Measurements from ENCODE around the gene CBX8. TPM values are rescaled to one million over a fixed set of nuclear protein-coding genes. Genes with fewer than 3 reads are reported as not detected.

Gene CBX8
- total and polyA plus RNA-seq, 2 donors from 2014 or later, result 3.5 to 6.2 TPM

GRCh38 chr17:79844869-79845600 is 48.2 kb upstream of the CBX8 start:
- H3K9ac ChIP-seq (ENCODE audit: low read length in 3 of 3), result peak overlapping the region in 1 of 3 donors; percentile 34
- no peaks in the 10 kb centered on the region for H3K9me3 ChIP-seq (ENCODE audit: control insufficient read depth in 2 of 3, insufficient read depth in 1 of 3, low read length in 3 of 3)
- intact Hi-C loops (cut with DNase I), result no loop called here
- peak overlapping the region in 1 of 3 donors; percentile 63 for H3K4me3 ChIP-seq (ENCODE audit: low read length in 3 of 3)
- no peaks in the 10 kb centered on the region for H3K36me3 ChIP-seq (ENCODE audit: control insufficient read depth in 2 of 3, insufficient read depth in 3 of 3, low read length in 3 of 3)
- peaks cover 9% of the 10 kb centered on the region for H3K27me3 ChIP-seq (ENCODE audit: control insufficient read depth, insufficient read depth, low read length)
- peak; percentile 50 for TF ChIP-seq CTCF (IDR thresholded peaks at IDR 0.05; ENCODE audit: borderline replicate concordance, extremely low read depth, insufficient read depth)
- FAIRE-seq (no peak), DNase-seq (peak in 4 of 5 donors; percentile 53 to 85 (median 72))
- H3K4me1 ChIP-seq (ENCODE audit: control insufficient read depth in 2 of 3, insufficient read depth in 2 of 3, low read depth in 1 of 3, low read length in 3 of 3), result peaks cover 0 to 11% (median 0%) of the 10 kb centered on the region in 3 donors
- H3K27ac ChIP-seq (ENCODE audit: low read depth in 2 of 2, low read length in 2 of 2), result peak overlapping the region; percentile 22 to 48

GRCh38 chr17:79843816-79844800 is 47.2 kb upstream of the CBX8 start:
- Histone ChIP-seq H3K27ac (ENCODE audit: low read depth in 2 of 2, low read length in 2 of 2) (peak overlapping the region in 1 of 2 donors; percentile 63), H3K36me3 (ENCODE audit: control insufficient read depth in 2 of 3, insufficient read depth in 3 of 3, low read length in 3 of 3) (no peaks in the 10 kb centered on the region), H3K27me3 (ENCODE audit: control insufficient read depth, insufficient read depth, low read length) (peaks cover 12% of the 10 kb centered on the region), H3K4me1 (ENCODE audit: control insufficient read depth in 2 of 3, insufficient read depth in 2 of 3, low read depth in 1 of 3, low read length in 3 of 3) (peaks cover 0 to 16% (median 0%) of the 10 kb centered on the region in 3 donors), H3K9ac (ENCODE audit: low read length in 3 of 3) (peak overlapping the region in 2 of 3 donors; percentile 48 to 55), H3K9me3 (ENCODE audit: control insufficient read depth in 2 of 3, insufficient read depth in 1 of 3, low read length in 3 of 3) (no peaks in the 10 kb centered on the region), H3K4me3 (ENCODE audit: low read length in 3 of 3) (peak overlapping the region in 2 of 3 donors; percentile 45 to 63)
- FAIRE-seq (no peak), DNase-seq (peak; percentile 67 to 91 (median 87))
- intact Hi-C loops (cut with DNase I), result no loop called here
- TF ChIP-seq CTCF (IDR thresholded peaks at IDR 0.05; ENCODE audit: borderline replicate concordance, extremely low read depth, insufficient read depth), result peak; percentile 3

- no peak overlapping the region for H3K27ac ChIP-seq (ENCODE audit: low read depth in 2 of 2, low read length in 2 of 2)
- FAIRE-seq, result no peak
- H3K9me3 ChIP-seq (ENCODE audit: control insufficient read depth in 2 of 3, insufficient read depth in 1 of 3, low read length in 3 of 3), result no peaks in the 10 kb centered on the region
- H3K27me3 ChIP-seq (ENCODE audit: control insufficient read depth, insufficient read depth, low read length), result peaks cover 12% of the 10 kb centered on the region
- DNase-seq, result peak in 1 of 5 donors; percentile 31
- H3K4me1 ChIP-seq (ENCODE audit: control insufficient read depth in 2 of 3, insufficient read depth in 2 of 3, low read depth in 1 of 3, low read length in 3 of 3), result peaks cover 0 to 16% (median 0%) of the 10 kb centered on the region in 3 donors
- intact Hi-C loops (cut with DNase I), result no loop called here
- no peaks in the 10 kb centered on the region for H3K36me3 ChIP-seq (ENCODE audit: control insufficient read depth in 2 of 3, insufficient read depth in 3 of 3, low read length in 3 of 3)
- H3K4me3 ChIP-seq (ENCODE audit: low read length in 3 of 3), result peak overlapping the region in 1 of 3 donors; percentile 63
- peak overlapping the region in 1 of 3 donors; percentile 46 for H3K9ac ChIP-seq (ENCODE audit: low read length in 3 of 3)
- TF ChIP-seq CTCF (IDR thresholded peaks at IDR 0.05; ENCODE audit: borderline replicate concordance, extremely low read depth, insufficient read depth), result no peak
These were observed 46.6 kb upstream of the CBX8 start for GRCh38 chr17:79843474-79843815.

Measured in kidney (tissue), 14 donors.